UCSD-AML1 (cell line): ENCODE data around the gene OR3A2.
"Not testable (repeated sequence)": the region's sequence is repeated elsewhere in the genome, so short reads cannot be mapped to it uniquely, and the experiment has no call there.

Source experiments
- DNase-seq: peaks from one replicate; lab custom pipeline; 2025; ENCODE audit not compliant: unreplicated experiment; lab: John Stamatoyannopoulos, UW

OR3A2 gene

DNA sequence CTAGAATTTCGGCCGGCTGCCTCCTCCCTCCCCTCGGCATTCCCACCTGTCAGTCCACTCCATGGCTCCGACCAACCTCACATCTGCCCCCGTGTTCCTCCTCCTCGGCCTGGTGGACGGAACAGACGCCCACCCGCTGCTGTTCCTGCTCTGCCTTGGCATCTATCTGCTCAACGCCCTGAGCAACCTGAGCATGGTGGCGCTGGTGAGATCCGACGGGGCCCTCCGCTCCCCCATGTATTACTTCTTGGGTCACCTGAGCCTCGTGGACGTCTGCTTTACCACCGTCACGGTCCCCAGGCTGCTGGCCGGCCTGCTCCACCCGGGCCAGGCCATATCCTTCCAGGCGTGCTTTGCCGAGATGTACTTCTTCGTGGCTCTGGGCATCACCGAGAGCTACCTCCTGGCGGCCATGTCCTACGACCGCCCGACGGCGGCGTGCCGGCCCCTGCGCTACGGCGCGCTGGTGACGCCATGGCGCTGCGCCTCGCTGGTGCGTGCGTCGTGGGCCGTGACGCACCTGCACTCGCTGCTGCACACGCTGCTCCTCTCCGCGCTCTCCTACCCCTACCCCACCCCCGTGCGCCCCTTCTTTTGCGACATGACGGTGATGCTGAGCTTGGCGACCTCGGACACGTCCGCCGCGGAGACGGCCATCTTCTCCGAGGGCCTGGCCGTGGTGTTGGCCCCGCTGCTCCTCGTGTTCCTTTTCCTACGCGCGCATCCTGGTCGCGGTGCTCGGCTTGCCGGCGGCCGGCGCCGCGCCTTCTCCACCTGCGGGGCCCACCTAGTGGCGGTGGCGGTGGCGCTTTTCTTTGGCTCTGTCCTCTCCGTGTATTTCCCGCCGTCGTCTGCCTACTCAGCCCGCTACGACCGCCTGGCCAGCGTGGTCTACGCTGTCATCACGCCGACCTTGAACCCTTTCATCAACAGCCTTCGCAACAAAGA, at the start of gene OR3A2:
Gene OR3A2 (minus strand): TSS at position 440 of the 948 bp plus-strand sequence.
- no peak for DNase-seq

DNA sequence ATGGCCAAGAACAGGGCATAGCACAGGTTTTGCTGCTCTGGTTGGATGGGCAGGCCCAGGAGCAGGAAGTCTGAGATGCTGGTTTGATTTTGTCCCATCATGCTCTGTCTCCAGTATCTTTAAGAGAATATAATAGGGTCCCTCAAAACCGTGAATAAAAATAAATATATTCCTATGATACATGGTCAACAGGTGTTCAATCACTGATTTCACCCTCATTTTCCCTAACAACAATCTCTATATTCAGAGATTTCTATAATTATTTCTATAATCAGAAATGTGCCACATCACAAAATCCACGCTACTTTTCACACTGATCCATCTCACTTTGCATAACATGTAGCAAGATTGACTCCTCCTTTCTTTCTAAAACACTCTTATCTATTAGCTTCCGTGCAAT, 47.6 kb upstream of the OR3A2 start, which contains the start of gene OR1E2:
Gene OR1E2 (minus strand): TSS at position 101 of the 400 bp plus-strand sequence. CDS start 0 bp downstream, at position 101.
- DNase-seq = no peak

DNA sequence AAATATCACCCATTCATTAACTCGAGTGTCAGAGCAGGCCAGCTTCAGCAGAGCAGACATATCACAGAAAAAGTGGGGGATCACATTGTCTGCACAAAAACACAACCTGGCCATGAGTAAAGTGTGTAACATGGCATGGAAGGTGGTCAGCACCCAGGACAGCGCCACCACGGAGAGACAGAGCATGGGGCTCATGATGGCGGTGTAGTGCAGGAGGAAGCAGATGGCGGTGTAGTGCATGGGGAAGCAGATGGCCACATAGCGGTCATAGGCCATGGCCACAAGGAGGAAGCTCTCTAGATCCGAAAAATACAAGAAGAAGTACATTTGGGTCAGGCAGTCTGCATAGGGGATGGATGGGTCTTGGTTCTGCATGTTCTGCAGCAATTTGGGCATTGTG, 47.1 kb upstream of the OR3A2 start:
- DNase-seq = peak; percentile 80

DNA sequence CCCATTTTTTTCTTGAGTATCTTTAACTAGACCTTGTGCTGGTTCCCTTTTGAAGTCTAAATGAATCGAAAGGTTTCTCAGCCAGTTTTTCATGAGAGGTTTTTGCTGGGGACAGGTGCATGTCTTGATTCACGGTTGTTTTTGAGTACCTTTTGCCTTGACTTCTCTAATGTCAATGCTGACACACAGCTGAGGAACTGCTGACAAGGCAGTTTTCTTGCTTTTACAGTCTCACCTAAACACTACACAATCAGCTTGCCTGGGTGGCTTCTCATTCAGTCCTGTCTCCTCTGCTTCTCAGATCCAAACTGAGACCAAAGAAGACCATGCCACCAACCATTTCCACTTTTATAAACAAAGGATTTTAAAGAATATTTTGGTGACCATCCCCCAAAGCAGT, 32.1 kb upstream of the OR3A2 start:
- DNase-seq = no peak

DNA sequence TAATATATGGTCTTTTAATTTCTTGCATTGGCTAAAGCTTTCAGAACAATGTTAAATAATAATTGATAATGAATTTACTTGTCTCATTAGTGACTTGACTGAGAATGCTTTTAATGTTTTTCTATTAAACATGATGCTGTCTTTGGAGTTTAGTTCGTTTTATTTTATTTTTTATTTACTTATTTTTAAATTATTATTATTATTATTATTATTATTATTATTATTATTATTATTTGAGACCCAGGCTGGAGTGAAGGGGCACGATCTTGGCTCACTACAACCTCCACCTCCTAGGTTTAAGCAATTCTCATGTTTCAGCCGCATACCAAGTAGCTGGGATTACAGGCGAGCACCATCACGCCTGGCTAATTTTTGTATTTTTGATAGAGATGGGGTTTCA, 29.5 kb upstream of the OR3A2 start:
- DNase-seq = no peak

DNA sequence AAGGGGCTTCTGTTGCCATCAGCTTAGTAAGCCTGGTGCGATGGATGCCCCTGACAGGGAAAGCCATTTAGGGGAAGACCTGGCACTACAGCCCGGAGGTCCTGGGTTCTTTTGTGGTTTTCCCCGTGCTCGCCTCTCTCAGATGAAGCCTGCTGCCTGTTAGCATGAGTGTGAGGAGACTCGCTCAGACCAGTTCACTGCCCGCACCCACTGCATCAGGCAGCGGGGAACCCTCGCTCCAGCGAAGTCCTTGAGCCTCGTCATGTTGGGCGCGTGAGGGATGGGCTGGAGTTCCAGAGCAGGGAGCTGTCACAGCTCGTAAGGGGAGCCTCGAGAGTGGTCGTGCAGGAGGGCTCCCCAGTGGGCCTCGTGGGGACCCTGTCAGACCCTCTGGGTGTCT, 26.1 kb upstream of the OR3A2 start:
- not testable (repeated sequence) for DNase-seq

DNA sequence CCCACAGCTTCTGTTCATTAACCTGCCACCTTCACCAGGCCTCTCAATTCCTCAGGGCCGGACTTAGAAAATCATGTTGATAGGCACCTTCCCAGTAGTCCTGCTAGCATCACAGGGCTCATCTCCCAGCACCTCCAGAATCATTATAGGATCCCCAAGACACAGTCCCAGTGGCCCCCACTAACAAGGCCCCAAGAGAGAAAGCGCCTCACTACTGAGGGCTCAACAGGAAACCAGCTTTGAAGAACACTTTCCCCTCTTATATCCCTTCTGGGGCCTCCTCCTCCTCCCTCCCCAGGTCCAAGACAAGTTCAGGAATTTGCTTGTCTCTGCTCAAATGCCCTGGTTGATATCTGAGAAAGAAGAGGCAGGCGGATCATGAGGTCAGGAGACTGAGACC, 25.0 kb upstream of the OR3A2 start, which contains the start of gene OR3A3:
Gene OR3A3 (plus strand): TSS at position 301 of the 400 bp plus-strand sequence.
- DNase-seq = no peak

DNA sequence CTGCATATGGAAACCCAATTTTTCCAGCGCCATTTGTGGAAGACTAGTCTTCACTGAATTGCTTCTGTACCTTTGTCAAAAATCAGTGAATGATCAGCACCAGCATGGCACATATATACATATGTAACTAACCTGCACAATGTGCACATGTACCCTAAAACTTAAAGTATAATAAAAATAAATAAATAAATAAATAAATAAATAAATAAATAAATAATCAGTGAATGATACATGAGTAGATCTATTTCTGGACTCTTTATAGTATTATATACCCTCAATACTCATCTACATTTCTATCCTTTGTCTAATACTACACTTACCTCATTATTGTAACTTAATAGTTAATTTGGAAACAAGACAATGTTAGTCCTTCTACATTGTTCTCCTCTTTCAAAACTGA, 17.7 kb upstream of the OR3A2 start:
- not testable (repeated sequence) for DNase-seq

DNA sequence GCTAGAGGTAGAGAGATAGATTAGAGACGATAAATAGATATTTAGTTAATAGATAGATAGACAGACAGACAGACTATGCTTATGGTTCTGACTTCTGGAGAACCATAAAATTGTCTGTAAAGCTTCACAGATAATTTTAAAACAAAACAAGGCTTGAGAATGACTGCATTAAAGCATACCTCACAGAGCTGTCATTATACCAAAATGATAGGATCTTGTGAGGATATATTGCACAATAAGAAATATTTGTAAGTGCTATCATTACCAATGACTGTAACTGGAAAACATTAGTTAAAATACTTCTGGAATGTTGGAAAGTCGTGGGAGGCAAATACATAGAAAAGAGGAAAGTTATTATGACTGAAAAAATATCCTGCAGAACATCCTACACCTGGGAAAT, 15.7 kb upstream of the OR3A2 start:
- DNase-seq = no peak

DNA sequence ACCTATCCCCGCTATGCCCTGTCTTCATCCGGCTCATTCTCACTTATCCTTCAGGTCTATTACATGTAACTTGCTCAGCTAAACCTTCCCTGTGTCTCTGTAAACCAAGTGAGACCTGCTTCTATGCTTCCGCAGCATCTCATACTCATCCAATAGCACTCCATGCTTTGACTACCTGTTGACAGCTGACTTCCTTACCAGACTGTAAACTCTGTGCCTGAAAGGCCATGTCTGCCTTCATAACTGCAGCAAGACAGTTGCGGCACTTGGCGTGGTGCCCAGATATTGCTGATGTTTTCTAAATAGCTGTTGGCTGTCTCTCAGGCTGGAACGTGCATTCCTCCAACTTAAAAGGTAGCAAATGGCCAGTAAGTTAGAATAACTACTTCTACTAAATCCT, 13.9 kb upstream of the OR3A2 start:
- DNase-seq = no peak

DNA sequence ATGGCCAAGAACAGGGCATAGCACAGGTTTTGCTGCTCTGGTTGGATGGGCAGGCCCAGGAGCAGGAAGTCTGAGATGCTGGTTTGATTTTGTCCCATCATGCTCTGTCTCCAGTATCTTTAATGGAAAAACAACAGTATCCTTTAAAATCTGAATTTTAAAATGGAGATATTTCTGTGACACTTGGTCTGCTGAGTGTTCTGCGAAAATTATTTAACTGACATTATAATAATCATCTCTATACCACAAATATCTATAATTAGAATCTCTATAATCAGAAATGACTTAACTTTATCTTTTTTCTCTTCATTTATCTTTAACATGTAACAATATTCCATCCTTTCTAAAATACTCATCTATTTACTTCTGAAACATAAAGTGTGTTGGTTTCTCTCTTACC, 12.2 kb upstream of the OR3A2 start, which contains the start of gene OR1E1:
Gene OR1E1 (minus strand): TSS at position 101 of the 400 bp plus-strand sequence. CDS start 0 bp downstream, at position 101.
- DNase-seq = no peak

DNA sequence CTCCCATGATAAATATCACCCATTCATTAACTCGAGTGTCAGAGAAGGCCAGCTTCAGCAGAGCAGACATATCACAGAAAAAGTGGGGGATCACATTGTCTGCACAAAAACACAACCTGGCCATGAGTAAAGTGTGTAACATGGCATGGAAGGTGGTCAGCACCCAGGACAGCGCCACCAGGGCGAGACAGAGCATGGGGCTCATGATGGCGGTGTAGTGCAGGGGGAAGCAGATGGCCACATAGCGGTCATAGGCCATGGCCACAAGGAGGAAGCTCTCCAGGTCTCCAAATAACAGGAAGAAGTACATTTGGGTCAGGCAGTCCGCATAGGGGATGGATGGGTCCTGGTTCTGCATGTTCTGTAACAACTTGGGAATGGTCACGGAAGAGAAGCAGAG, 11.7 kb upstream of the OR3A2 start:
- peak; percentile 59 for DNase-seq

DNA sequence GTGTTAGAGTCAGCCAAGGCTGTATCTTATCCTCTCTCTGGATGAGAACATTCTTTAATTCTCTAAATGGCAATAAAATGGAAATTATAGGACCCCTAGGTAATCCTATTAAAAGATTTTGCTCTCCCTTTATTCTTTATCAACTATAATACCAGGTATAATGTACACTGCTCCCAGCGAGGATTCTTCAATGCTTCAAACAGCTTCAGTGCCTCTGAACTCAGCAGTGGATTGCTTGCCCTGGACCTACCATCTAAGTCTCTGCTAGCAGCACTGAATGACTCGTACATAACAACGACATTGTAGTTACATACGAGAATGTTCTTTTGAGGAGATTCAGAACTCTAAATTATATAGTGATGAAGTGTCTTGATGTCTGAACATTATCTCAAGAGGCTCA, 3.7 kb upstream of the OR3A2 start:
- DNase-seq = no peak

DNA sequence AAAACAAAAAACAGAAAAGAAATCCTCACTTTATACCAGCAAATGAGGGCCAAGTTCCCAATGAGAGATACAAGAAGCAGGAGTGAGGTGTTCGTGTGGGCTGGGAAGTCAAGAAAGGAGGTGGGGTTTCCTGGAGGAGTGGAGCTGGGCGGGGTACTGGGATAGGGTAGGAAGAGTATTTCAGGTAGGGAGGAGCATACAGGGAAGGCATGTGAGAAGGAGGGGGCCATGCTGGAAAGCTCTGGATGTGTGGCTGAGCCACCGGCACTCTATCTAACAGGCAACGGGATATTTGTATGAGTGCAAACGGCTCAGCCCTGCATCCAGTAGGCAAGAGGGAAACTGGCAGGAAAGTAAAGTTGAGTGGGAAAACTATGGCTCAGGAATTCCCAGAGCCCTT, 4.2 kb downstream of the OR3A2 start:
- DNase-seq = no peak

DNA sequence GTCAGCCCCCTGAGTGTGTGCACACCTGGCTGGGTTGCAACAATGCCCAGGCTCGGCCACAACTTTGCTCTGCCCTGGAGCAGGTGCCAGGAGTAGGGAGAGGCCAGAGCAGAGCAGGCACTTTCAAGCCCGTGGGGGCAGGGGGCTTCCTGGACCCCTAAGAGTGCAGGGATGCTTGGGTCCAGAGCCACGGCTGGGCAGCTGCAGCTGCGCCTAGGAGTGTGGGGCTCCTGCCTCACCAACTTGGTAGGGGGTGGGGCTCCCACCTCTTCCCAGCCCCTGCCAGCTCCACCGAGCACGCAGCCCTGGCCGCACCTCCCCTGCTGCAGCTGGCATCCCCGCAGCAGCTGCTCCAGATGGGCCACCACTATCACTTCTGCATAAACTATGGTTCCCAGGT, 7.8 kb downstream of the OR3A2 start:
- no peak for DNase-seq

DNA sequence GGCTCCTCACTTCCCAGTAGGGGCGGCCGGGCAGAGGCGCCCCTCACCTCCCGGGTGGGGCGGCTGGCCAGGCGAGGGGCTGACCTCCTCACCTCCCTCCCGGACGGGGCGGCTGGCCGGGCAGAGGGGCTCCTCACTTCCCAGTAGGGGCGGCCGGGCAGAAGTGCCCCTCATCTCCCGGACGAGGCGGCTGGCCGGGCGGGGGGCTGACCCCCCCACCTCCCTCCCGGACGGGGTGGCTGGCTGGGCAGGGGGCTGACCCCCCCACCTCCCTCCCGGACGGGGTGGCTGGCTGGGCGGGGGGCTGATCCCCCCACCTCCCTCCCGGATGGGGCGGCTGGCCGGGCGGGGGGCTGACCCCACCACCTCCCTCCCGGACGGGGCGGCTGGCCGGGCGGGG, 14.9 kb downstream of the OR3A2 start:
- DNase-seq = not testable (repeated sequence)

DNA sequence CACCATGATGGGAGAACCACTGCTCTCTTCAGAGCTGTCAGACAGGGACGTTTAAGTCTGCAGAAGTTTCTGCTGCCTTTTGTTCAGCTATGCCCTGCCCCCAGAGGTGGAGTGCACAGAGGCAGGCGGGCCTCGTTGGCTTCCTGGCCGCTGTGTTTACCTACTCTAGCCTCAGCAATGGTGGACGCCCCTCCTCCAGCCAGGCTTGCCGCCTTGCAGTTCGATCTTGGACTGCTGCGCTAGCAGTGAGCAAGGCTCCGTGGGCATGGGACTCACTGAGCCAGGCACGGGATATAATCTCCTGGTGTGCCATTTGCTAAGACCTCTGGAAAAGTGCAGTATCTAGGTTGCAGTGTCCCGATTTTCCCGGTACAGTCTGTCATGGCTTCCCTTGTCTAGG, 43.3 kb downstream of the OR3A2 start:
- DNase-seq = not testable (repeated sequence)

DNA sequence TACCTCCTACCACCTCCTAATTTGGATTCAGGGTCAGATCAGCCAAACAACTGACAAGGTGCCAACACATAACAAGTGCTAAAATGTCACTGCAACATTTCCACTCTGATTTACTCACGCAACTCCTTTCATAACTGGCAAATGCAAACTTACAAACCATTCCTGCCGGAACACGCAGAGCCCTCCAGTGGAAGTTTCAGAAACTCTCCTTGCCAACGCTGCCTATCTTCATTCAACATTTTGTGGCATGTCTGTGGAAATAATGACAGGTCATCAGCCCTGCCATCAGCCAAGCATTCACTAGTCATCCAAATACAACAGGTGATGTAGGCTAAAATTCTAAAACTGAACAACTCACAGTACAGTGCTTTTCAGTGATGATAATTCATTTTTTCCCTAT, 50.2 kb downstream of the OR3A2 start:
- DNase-seq = no peak

DNA sequence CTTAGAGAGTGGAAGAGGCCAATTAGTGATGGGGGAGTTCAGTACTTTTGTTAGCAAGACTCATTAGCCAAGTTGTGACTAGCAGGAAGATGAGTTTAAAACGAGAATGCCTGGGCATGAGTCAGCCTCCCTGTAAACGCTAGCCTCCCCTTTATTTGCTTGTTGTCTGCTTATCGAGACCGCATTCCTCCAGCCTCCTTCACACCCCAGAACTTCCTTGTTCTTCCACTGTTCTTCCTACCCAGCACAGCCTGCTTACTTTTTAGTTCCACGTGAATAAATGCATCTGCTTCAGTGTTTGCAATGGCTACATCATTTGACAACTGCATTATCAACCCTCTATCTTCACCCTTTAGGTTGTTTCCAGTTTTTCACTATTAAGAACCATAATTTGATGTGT, 67.8 kb downstream of the OR3A2 start:
- no peak for DNase-seq

DNA sequence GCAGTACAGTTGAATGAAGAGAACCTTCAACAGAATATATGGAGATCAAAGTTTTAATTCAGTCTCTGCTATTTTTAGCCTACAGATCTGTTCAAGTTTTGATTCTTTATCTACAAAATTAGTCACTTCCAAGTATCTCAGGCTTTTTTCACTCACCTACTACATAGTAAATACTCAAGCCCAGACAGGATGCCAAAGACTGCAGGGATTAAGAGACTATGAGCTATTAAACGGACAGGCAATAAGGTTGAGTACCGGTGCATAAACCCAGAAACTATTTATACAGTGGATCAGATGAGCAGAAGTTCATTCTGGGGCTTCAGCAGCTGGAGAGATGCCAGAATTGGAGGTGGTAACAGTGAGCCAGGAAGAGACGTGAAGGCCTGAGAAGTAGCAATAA, 69.3 kb downstream of the OR3A2 start:
- DNase-seq = no peak

DNA sequence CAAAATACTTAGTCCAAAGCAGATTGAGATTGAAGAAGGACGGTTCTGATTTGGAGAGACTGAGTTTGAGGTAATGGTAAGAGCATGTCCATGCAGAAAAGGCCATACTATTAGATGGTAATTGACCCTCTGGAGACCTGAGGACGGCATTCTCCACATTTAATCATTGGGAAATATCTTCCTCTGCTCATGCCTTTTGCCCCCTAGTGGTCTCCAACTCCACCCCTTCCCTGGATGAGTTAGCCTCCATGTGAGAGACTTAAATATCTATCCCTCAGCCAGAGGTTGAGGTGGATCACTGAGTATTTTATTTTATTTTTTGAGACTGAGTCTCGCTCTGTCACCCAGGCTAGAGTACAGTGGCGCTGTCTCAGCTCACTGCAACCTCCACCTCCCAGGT, 77.5 kb downstream of the OR3A2 start:
- no peak for DNase-seq

DNA sequence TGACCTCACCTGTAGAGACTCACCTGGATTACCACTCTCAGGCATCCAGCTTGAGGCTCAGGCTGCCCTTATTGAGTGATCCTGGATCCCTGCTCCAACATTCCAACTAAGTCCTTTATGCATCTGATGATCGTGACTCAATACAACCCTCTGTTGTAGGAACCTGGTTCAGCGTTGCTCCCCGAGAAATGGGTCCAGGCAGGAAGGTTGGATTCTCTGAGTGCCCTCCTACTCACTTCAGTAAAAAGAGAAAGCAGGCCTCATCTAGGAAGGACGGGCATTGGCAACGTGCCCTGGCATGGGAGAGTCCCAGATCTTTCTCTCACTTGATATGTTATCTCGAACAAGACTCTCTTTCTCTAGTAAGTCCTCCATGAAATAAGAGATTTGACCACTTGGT, 87.8 kb downstream of the OR3A2 start, which contains the start of gene OR3A1:
Gene OR3A1 (minus strand): TSS at position 101 of the 400 bp plus-strand sequence. CDS start 5,778 bp downstream, outside the sequence.
- no peak for DNase-seq
